GM21360 (cell line): ENCODE results near the gene LURAP1L.
"Not testable (repeated sequence)": the region's sequence is repeated elsewhere in the genome, so short reads cannot be mapped to it uniquely, and the experiment has no call there.

Experiments used
- ATAC-seq: cut with Tn5 transposase; IDR thresholded peaks from one replicate; pipeline ENCODE4 v1.9.1; 2021; ENCODE audit warnings: mild to moderate bottlenecking, moderate library complexity; ENCODE audit not compliant: unreplicated experiment

The LURAP1L gene

DNA sequence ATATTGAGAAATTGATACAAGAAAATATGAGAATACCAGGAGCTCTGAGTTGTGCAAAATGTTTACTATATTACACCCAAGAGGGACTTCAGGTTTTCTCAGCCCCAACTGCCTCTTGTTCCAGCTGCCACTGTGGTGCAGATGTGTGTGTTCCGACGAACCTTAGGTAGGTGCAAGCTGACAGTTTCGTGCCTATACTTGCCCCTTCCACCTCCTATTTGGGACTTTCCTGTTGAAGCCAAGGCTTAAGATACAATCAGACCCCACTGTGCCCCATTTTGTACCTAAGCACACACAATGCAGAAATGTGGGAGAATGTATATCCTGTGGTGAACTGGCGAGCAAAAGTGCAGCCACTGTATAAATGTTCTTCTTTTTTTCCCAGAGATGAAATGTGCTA is 80.2 kb downstream of the LURAP1L start:
- no peak for ATAC-seq

DNA sequence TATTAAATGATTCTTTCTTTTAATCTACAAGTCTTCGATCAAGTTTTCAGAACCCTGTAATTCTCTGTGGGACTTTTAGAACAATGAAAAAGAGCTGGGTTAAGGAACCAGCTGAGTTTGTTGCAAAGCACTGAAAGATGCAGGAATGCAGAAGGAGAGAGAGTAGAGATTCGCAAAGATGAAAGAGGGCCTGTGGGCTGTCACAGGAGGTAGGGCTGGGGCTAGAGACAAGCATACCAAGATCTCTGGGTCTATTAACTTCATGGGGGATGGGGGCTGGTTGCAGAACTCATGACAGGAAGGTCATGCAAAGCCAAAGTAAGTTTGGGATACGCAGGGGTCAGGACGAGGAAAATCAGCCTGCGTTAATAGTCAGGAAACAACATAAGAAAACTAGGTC is 81.8 kb downstream of the LURAP1L start:
- no peak for ATAC-seq

- no peak for ATAC-seq
Observed at GRCh38 chr9:12859704-12860251, 85.0 kb downstream of the LURAP1L start.

GRCh38 chr9:12860998-12861397 is 86.2 kb downstream of the LURAP1L start:
- ATAC-seq = no peak

DNA sequence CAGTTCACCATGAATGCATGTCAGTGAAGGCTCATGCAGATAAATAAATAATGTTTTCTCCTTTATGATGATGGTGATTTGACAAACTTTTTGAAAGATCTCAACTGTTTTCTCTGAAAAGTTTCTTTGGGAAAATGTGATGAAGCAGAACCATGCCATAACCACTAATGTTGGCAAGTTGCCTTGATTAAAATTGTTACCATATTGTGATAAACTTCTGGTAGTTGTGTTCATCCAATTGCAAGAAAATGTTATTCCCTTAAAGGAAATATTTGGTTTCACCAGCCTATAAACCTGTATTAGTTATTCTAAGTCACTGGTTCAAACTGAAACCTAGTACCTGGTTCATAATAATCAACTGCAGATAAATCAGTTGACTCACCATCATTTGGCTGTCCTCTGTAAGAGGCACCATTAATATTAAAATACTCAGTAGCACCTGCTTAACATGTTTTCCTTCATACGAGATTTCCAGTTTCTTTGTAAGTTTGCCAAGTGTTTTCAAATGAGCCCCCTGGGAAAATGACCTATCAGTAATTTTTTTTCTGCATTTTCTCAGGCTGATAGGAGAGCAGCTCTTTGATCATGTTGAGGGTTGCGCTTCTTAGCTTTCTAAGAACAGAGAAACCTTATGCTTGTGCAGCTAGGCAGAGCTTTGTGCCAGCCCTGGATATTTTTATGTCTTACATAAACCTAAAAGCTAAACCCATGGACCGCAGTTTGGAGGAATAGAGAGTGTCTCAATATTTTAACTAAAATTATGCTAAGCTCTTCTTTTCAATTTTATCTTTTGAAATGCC is 88.0 kb downstream of the LURAP1L start:
- no peak for ATAC-seq

DNA sequence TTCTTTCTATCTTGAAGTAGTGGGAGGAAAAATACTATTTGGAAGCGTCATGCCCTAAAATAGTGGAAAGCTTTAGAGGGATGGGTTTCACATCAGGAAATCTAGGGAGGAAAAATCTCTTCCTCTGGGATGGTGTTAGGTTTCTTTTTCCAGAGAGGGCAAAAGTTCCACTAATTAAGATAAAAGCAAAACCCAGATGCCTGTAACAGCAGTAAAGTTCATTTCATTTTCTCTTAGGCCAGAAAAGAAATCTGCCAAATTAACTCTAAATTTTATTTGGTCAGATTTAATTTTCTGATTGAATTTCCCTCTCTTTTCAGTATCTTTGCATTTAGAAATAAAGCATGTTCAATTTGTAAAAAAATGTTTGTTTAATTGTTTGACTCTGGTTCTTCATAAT is 88.8 kb downstream of the LURAP1L start:
- no peak for ATAC-seq

GRCh38 chr9:12865380-12865779 is 90.6 kb downstream of the LURAP1L start:
- ATAC-seq = not testable (repeated sequence)
